A673 (cell line): ENCODE measurements around the gene SPSB1. TPM values are rescaled to one million over a fixed set of nuclear protein-coding genes. Genes with fewer than 3 reads are reported as not detected.

ENCODE experiments used
- BruUV-seq: library from RNA; stranded (reverse); fragments of 400-500 nt; replicated peaks from 2 replicates; lab custom pipeline; 2021; lab: Mats Ljungman, UMichigan
- CTCF ChIA-PET: fragments of 300-600 bp; sonication (Branson Sonifier 250); formaldehyde crosslinking; loops from one replicate; lab custom pipeline; 2022; ENCODE audit warnings: antibody characterized with exemption; lab: Charles Lee
- POLR2A ChIA-PET: fragments of 300-600 bp; sonication (Branson Sonifier 250); formaldehyde crosslinking; loops from one replicate; lab custom pipeline; 2022; ENCODE audit warnings: antibody characterized with exemption; ENCODE audit not compliant: low non-redundant PET; lab: Charles Lee
- DNase-seq: peaks from one replicate; pipeline ENCODE4 v3.0.0-alpha.2; 2015; ENCODE audit warnings: low spot score
- H3K27ac ChIP-seq: fragments of 200-600 bp; sonication (generic); 2 replicates; pipeline ENCODE4 v1.5.1; 2016; ENCODE audit warnings: mixed run types, low read depth, mild to moderate bottlenecking, mixed read lengths, antibody characterized with exemption, low read length; ENCODE audit not compliant: poor library complexity, severe bottlenecking
- H3K27me3 ChIP-seq: fragments of 200-600 bp; sonication (generic); replicated peaks from 2 replicates; pipeline ENCODE4 v1.6.1; 2017; ENCODE audit warnings: mixed run types, low read depth, mild to moderate bottlenecking, mixed read lengths, antibody characterized with exemption, low read length; ENCODE audit not compliant: insufficient read depth, poor library complexity
- H3K36me3 ChIP-seq: fragments of 200-600 bp; sonication (generic); 2 replicates; pipeline ENCODE4 v1.6.1; 2016; ENCODE audit warnings: mixed run types, mild to moderate bottlenecking, mixed read lengths, antibody characterized with exemption, low read length; ENCODE audit not compliant: insufficient read depth, poor library complexity, severe bottlenecking
- H3K4me1 ChIP-seq: fragments of 200-600 bp; sonication (generic); 2 replicates; pipeline ENCODE4 v1.6.1; 2017; ENCODE audit warnings: mixed run types, mild to moderate bottlenecking, mixed read lengths, antibody characterized with exemption, low read length; ENCODE audit not compliant: insufficient read depth, poor library complexity, severe bottlenecking
- H3K4me3 ChIP-seq: fragments of 200-600 bp; sonication (generic); 2 replicates; pipeline ENCODE4 v1.5.1; 2016; ENCODE audit warnings: low read depth, mixed run types, mild to moderate bottlenecking, mixed read lengths, low read length; ENCODE audit not compliant: poor library complexity, severe bottlenecking
- H3K9me3 ChIP-seq: fragments of 200-600 bp; sonication (generic); 2 replicates; pipeline ENCODE4 v1.6.1; 2016; ENCODE audit warnings: mixed run types, low read depth, mild to moderate bottlenecking, mixed read lengths, antibody characterized with exemption, low read length; ENCODE audit not compliant: poor library complexity, severe bottlenecking
- CTCF ChIP-seq: fragments of 300-800, 200-600 bp; sonication (generic); conservative IDR thresholded peaks from 2 replicates; pipeline ENCODE4 v1.5.1; 2017; ENCODE audit warnings: low read depth, mild to moderate bottlenecking, antibody characterized with exemption, low read length, moderate library complexity, mixed read lengths
- EZH2 ChIP-seq: fragments of 200-600 bp; sonication (generic); IDR thresholded peaks from 2 replicates; pipeline ENCODE4 v1.6.1; 2017; ENCODE audit warnings: borderline replicate concordance, low read depth, mild to moderate bottlenecking, mixed read lengths, antibody characterized with exemption, low read length; ENCODE audit not compliant: poor library complexity, severe bottlenecking
- intact Hi-C: fragments of 100-400 bp; cut with micrococcal nuclease; formaldehyde crosslinking; loops from one replicate; pipeline ENCODE4 v1.10.0; 2022; ENCODE audit not compliant: unreplicated experiment
- total RNA-seq: library from RNA; stranded (reverse); gene quantifications from 2 replicates; pipeline ENCODE4 v1.2.3, GENCODE V29; 2021

The SPSB1 gene
- total RNA-seq, 1 experiment from 2014 or later = 11.8 TPM

DNA sequence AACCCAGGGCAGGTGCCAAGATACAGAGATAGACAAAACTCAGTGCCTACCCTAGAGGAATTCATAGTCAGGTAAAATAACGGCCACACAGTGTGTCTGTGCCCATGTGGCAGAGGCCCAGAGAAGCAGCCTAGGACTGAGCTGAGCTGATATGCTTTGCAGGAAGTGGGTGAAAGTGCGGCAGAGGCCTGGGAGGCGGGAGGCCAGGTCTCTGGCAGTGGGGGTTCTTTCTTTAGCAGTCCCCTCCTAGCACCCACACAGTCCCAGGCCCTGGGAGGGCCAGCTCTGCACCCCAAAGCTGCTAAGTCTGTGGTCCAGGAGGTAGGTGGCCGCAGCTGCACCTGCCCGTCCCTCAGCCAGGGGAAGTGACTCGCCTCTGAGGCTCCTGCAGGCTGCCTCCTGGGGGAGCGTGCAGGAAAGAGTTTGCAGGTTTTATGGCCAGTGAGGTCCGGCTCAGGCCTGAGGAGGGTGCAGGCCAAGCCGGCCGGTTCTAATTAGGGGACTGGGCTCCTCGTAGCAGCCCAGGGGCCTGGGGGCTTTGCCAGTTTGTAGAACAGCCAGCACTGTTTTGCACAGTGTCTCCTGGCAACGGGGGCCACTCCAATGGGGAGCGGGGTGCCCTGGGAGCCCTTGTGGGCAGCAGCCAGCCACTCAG, 107.9 kb downstream of the SPSB1 start:
- Histone ChIP-seq H3K4me1 (no peaks in the 10 kb centered on the region), H3K27ac (no peak overlapping the region), H3K36me3 (no peaks in the 10 kb centered on the region), H3K4me3 (no peak overlapping the region), H3K27me3 (no peaks in the 10 kb centered on the region), H3K9me3 (no peaks in the 10 kb centered on the region)
- no TSS peak for BruUV-seq
- intact Hi-C loops = no loop called here
- TF ChIP-seq CTCF (no peak), EZH2 (no peak)
- no peak for DNase-seq
- ChIA-PET CTCF (no interaction called here), POLR2A (no interaction called here)

DNA sequence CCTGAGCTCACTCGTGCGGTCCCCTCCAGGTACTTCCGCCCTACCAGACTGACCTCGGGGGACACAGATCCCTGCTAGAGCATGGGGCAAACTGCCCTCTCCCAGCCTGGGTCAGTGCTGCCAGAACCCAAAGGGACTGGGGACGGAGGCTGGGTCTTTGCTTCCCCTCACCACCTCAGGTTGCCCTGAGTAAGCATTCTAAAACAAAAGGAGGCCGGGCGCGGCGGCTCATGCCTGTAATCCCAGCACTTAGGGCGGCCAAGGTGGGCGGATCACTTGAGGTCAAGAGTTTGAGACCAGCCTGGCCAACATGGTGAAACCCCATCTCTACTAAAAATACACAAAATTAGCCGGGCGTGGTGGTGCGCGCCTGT, 108.4 kb downstream of the SPSB1 start:
- Histone ChIP-seq H3K27ac (no peak overlapping the region), H3K27me3 (no peaks in the 10 kb centered on the region), H3K4me1 (no peaks in the 10 kb centered on the region), H3K36me3 (no peaks in the 10 kb centered on the region), H3K9me3 (no peaks in the 10 kb centered on the region), H3K4me3 (no peak overlapping the region)
- BruUV-seq = no TSS peak
- TF ChIP-seq EZH2 (no peak), CTCF (no peak)
- ChIA-PET CTCF (no interaction called here), POLR2A (no interaction called here)
- no peak for DNase-seq
- intact Hi-C loops = no loop called here

DNA sequence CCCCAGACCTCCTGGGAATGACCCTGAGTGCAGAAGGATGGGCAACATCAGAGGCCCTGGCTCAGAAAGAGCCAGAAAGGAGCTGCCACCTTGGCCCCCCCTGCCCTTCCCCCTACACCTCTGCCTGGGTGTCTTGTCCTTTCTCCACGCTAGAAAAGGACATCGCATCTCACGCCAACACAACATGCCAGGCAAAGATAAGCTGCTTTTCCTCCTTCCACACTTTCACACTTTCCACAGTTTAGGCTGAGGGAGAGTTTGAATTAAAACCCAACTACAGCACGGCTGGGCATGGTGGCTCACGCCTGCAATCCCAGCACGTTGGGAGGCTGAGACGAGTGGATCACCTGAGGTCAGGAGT, 109.5 kb downstream of the SPSB1 start:
- Histone ChIP-seq H3K4me3 (no peak overlapping the region), H3K36me3 (no peaks in the 10 kb centered on the region), H3K27me3 (no peaks in the 10 kb centered on the region), H3K9me3 (no peaks in the 10 kb centered on the region), H3K4me1 (no peaks in the 10 kb centered on the region), H3K27ac (no peak overlapping the region)
- CTCF ChIA-PET = no interaction called here
- BruUV-seq = no TSS peak
- TF ChIP-seq EZH2 (no peak), CTCF (no peak)
- intact Hi-C loops = no loop called here
- POLR2A ChIA-PET = no interaction called here
- DNase-seq = no peak
